Hematopoietic multipotent progenitor cell treated with erythropoietin and hydrocortisone succinate and interleukin-3 and kit ligand, for 8 days (in vitro differentiated cells): ENCODE measurements around the gene CPN2.

Experiments
- DNase-seq: peaks from one replicate; pipeline ENCODE4 v3.0.0-alpha.2; 2015

CPN2 gene

DNA sequence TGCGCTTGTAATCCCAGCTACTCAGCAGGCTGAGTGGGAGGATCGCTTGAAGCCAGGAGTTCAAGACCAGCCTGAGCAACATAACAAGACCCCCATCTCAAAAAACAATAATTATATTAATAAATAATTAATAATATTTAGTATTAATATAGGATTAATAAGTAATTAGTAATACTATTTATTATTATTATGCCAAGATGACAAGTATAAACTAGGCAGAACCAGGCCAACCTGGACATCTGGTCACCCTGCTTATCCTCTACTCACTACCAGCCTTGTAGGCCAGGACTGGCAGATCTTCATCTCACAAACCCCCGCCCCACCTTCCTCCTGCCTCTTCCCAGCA lies 429 bp downstream of the CPN2 start:
- DNase-seq = no peak

DNA sequence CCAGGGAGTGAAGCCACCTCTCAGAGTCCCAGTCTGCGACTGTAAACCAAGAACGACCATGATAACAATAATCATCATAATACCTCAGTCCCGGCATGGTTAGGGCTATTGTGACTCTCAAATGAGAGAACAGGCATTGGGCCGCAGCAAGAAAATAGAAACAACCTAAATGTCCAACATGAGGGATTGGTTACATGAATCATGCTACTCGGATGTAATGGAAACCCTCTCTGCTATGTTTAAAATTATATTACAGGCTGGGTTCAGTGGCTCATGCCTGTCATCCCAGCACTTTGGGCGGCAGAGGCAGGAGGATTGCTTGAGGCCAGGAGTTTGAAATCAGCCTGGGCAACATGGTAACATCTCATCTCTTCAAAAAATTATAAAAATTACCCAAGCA lies 2.8 kb downstream of the CPN2 start:
- DNase-seq = no peak

DNA sequence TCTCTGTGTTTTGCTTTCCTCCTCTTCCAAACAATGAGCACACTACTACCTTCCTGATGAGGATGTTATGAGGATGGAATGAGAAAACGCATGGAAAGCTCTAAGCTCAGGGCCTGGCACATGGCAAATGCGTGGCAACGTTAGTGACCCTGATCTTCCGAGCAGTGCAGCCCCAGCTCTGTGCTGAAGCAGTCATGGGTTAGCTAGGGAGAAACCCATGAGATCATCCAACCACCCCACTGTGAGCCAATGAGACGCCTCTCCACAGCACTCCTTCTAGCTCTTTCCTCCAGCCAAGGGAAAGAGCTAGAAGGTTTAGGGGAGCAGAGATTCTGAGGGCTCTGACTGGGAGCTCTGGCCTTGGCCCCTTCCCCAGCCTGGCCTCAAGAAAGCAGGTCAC lies 4.5 kb downstream of the CPN2 start:
- no peak for DNase-seq

DNA sequence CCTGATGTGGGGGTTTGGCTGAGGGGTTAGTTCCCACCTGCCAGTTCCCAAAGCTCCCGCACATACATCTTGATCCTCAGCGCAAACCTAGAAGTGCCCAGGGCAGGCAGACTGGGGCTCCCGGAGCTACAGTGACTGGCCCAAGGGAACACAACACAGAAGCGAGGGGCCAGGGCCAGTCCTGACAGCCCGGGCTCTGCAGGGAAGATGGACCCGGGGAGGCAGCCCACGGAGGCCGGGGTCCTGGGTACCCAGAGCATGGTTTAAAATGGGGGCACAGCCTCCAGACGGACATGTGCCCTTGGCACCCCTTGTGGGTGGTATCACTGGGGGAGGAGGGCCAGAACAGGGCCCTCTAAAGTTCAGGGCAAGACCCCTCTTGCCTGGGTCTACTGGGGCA lies 5.1 kb downstream of the CPN2 start:
- no peak for DNase-seq

DNA sequence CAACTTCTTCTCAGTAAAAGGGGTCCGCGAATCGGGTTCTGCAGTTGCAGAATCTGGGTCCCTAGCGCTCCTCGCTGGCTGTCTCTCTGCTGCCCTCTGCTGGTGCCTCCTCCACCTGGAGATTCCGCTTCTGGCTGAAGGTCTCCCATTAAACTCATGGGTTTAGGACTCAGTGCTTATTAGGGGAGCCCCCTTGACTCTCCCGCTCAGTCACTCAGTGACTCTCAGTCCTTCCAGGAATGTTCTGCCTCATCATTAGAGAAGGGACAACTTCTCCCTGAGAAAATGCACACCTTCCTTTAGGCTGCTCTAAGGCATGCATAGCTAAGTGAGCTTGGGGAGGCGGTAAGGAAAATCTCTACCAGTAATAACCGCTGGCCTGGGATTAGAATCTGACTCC lies 7.1 kb downstream of the CPN2 start:
- peak; percentile 63 for DNase-seq

DNA sequence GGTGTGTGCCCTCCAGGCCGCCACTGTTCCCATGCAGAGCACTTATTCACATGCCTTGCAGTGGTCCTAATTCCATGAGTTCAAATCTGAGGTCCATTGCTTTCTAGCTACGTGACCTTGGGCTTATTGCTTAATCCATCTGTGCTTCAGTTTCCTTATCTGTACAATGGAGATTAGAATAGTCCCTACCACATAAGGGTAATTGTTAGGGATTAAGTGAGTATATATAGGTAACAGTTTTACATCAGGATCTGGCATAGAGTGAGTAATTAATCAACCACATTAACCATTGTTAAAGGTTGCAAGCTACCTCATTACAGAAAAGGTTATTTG lies 7.6 kb downstream of the CPN2 start:
- no peak for DNase-seq

DNA sequence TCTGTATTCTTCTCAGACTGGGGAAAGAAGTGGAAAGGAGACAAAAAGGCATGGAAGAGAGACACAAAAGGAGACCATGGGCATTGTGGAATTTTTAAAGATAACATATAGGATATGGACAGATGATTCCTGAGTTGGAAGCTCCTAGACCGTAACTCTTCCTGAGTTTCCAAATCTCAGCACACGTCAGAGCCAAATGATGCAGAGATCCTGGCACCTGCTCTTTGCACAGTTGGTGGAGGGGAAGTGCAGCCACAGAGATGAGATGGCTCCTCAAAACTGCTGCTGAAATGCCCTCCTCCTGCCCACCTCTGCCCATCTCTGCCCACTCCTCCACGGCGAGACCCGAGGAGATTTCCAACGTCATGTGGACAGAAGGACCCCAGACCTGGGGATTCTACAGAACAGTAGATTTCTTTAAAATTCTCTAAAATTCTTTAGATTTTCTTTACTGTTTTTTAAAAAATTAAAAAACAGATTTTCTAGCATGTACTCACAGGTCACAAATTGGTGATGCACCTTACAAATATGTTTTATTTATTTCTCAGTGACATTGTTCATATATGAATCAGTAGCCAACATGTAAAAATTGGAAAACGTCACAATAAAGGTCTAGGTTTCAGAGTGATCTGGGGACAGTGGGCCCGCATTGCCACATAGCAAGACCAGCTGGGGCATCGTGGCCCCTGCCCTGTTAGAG lies 8.1 kb downstream of the CPN2 start:
- no peak for DNase-seq

DNA sequence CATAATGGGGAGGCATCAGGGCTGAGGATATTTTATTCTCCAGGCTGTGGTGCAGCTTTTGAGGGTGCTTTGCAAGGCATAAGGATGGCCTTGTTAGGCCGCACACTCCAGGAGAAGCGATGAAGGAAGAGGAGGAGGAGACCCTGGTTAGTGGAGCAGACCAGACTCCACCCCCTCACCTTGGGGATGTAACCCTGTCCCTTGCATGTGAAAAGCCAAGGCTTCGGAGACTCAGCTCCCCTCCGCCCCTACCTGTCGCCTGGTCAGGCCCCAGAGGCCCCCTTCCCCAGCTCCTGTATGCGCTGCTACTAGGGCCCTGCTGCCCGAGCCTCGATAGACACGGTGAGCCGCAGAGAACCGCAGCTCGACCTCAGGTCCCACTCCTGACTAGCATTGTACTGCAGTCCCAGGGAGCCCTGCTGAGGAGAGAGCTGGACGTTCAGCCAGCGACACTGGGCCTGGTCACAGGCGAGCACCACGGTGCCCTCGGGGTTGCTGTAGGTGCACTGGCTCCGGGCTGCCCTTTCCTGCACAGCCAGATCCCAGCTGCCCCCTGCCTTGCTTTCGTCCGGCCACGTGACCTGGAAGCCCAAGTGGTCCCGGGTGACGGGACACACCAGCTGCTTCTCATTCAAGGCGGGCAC lies 10.2 kb downstream of the CPN2 start:
- DNase-seq = no peak

DNA sequence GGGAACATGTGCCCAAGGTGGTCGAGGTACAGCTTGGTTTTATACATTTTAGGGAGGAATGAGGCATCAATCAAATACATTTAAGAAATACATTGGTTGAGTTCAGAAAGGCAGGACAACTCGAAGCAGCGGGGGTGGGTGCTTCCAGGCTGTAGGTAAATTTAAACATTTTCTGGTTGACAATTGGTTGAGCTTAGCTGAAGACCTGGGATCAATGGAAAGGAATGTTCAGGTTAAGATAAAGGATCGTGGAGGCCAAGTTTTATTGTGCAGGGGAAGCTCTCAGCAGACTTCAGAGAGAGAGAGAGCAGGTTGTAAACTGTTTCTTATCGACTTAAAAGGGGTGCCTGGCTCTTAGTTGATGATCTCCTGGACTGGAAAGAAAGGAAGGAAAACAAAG lies 11.3 kb downstream of the CPN2 start:
- DNase-seq = no peak

DNA sequence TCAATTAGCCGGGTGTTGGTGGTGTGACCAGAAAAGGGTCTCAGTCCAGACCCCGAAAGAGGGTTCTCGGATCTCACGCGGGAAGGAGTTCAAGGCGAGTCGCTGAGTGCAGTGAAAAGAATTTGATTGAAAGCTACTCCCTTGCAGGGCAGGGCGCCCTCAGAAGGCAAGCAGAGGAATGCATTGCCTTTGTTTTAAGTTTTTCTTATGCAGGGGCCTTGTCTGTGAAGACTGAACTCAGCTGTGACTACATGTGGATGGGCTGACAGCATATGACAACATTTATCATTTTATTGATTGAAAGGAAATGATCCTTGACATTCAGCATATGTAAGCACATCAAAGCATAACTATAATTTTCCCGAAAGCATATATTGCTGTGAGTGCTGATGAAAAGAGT lies 11.8 kb downstream of the CPN2 start:
- DNase-seq = no peak

DNA sequence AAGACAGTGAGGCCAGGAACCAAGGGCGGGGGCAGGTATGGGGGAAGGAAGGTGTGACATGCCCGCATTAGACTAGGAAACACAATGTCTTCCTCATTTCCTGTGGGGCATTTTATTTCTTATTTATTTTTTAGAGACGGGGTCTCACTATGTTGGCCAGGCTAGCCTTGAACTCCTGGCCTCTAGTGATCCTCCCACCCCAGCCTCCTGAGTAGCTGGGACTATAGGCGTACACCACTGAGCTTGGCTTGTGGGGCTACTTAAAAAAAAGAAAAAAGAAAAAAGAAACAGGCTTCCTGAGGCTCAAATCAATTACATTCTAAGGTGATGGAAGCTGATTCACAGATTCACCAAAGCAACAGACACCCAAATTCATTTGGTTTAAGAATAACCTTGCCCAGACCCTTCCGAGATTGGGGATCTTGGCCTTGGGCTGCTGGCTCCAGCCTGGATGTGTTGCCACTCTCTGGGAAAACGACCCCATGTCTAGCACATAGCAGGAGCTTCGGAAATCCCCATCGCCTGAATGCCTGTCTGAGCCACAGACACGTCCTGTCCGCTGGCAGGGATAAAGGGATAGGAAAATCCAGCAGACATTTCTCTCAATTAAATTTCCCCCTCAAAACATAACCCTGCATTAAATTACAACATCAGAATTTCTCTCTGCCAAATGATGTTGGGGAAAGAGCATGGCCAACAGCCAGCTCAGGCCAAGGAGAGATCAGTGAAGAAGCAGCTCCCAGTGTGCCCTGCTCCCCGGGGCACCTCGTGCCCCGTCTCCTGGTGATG lies 13.0 kb downstream of the CPN2 start:
- DNase-seq = no peak

DNA sequence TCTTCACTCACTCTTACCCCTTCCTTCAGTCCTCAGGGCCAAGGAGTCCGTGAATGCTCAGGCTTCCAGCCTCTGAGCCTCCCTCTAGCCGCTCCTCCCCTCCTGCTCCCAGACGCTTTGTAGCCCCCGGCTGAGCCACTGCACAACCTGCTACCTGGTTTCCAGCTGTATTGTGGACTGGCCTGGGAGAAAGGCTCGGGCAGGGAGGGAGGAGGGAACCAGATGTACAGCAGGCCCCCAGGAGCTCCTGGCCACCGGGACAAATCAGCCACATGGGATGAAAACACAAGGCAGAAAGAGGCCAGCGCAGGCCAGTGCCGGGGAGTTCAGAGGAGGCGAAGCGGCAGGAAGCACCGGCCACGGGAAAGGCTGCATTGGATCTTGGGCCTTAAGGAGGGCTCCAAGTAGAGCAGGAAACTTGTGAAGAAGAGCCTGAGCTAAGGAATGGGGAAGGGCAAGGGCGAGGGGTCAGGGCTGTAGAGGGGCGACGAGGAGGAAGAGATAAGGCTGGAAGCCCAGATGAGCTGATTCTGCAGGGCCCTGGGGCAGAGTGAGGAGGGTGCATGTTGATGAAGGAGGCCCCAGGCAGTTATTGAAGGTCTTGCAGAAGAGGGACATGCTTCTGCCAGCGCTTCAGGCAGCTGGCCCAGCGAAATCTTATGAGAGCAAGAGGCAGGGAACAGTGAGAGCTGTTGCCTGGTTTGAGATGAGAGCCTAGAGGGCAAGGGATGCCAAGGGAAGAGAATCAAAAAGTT lies 14.3 kb downstream of the CPN2 start:
- no peak for DNase-seq

DNA sequence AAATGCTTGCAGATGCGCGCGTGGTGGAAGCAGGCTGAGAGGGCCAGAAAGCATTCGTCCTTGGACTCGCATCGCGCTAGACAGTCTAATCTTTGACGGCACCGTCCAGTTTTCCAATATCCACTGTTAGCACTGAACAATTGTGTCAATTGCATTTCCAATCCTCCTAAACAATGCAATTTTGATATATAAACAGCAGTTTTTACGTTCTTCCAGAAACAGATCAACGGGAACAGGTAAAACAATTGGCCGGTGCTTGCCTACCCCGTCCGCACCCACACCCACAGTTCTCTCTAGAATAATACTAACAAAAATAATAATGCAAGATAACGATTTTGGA lies 17.2 kb downstream of the CPN2 start:
- DNase-seq = no peak

DNA sequence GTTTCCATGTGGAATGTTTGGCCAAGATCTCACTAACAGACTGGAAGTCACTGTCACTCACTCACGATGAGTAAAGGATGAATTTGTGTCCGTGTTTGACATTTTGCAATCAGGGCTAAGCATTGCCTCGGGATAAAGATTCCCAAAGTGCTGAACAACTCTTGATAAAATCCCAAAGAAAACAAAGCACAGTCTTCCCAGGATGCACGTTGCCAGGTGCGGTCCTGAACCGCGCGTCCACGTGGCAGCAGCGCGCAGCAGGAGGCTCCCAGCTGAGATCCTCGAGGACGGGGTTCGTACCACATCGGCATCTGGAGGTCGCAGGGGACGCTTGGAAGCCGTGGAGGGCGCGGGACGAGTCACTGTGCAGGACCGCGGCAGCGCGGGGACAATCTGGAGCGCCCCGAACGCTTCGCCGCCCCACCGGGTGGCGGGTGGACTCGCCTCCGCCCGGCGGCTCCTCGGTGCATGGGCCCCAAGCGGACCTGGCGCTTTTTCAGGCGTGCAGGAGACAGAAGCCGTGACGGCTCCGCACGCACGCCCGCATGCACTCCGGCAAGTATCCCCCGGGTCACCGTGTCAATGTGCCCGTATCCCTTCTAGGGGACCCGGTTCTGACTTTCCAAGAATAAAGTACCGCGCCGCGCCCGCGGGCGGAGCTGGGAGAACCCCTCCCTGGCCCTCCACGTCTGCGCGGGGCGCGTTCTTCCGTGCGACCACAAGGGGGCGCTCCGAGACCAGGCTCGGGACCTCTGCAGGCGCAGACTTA lies 17.7 kb downstream of the CPN2 start:
- peak; percentile 82 for DNase-seq

DNA sequence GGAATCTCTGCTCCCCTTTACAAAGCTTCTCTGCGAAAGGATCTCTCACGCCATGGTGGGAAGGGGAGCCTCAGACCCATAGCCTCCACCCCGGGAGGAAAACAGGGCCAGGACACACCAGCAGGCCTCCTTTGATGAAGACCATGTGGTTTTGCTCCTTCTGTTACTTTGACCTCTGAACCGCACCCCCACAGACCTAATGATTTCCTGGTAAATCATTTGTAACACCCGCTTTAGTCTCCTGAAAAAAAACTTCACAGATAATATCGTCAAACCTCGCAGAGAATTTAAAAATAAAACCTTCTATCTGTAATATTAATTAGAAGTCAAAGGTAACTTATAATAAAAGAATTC lies 18.3 kb downstream of the CPN2 start:
- no peak for DNase-seq

DNA sequence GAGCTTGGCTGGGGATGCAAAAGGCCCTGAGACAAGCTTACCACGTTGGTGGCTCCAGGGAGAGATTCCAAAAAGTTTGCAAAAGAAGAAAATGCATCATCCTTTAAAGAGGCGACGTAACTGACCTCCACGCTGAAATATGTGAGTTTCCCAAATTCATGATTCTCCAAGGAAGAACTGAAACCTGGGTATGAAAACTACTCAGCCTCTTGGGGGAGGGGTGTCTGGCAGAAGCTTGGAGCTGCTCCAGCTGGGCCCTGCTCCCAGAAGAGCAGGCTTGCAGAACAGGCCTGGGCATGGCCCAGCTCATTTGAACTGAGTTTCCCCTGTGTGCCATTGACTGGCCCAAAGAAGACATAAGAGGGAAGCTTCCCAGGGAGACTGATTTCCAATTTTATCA lies 20.5 kb downstream of the CPN2 start:
- DNase-seq = no peak

DNA sequence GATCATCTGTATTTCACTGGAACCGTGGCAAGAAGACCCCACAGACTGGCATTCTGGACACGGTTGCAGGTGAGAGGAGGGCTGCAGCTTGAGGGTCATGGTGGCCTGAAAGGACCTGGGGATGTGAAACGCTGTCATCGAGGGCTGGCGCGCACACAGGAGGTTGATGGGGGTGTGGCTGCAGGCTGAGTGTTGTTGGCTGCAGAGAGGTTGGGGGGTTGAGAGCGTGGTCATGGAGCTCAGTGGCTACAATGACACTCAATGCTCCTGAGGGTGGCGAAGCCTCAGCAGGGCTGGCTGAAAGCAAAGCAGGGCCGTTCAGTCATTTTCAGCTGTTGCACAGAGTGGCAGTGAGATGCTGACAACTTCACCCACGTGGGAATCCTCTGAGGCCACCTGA lies 21.0 kb downstream of the CPN2 start:
- DNase-seq = no peak

DNA sequence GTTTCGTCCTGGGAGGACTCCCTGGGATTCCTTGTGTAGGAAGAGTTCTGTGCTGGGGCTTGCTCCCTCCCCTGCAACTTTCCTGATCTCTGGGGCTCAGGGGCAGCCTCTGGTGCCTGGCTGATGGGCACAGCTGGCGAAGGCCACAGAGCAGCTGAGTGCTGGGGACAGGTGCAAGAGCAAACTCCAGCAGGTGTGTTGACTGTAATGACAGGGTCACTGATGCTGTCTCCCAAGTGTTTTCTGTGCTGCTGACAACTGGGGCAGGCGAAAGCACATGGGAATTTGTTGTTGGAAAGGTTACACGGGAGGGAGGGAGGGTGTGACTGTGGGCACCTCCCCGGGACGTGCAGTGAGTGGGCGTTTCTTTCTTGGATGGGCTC lies 21.6 kb downstream of the CPN2 start:
- DNase-seq = no peak

DNA sequence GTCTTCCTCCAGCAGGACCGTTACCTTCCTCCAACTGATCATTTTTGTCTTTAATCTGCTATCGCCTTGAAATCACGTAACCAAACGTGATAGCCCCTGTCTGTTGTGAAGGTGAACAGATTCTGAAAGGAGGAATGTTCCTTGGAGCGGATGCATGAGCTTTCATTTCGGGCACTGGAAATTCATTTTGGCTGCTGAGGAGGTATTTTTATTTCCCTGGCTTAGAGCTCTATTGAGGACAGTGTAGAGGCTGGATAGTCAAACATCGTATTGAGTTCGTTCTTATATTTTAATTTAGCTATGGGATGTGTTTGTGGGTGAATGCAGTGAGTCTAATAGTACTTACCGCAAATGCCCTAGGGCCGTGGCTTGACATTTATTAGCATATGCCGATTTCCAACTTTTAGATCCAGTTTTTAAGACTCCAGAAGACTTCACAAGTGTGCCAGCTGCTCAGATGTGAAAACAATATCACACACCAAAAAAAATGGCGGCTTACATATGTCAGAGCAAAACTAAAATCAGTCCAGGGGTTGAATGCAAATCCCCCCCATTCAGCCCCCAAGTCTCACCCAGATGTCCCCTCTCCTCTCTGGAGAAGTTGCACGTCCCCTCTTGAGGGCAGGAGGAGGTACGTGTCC lies 22.1 kb downstream of the CPN2 start:
- DNase-seq = no peak

DNA sequence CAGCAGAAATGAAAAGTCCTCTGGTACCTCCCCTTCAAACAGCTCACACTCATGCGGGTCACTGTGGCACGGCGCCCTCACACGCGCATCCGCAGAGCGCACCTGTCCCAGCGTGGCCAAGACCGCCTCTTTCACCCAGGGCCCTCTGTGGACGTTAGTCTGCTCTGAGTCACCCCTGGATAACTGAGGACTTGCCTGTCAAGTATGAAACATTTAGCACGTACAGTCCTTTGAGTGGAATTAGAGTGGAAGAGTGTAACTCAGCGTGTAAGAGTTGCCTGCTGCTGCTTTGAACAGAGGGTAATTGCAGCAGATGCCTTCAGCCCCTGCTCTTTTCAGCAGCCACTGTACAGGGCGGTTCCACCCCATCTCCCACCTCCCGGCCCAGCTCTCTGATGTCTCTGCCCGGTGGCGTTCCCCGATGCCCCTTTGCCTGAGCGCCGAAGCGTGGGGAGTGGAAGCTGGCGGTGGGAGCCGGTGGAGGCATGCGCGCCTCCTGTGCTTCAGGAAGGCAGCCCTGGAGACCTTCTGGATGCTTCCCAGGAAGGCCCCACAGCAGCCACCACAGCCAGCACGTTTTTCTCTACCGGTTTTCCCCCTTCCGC lies 23.0 kb downstream of the CPN2 start:
- DNase-seq = no peak

DNA sequence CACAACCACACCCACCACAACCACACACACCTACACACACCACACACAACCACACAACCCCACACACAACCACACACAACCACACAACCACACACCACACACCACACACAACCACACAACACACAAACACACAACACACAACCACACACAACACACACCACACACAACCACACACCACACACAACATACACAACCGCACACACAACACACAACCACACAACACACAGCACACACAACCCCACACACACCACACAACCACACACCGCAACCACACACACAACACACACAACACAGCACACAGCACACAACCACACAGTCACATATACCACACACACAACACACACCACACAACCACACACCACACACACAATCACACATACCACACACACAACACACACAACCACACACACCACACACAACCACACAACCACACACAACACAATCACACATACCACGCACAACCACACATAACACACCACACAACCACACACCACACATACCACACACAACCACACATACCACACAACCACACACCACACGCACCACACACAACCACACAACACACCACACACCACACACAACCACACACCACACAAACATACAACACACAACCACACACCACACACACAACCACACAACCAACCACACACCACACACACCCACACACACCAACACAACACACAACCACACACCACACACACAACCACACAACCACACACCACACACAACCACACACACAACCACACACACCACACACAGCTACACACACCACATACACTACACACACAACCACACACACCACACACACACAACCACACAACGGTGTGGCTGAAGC lies 23.7 kb downstream of the CPN2 start:
- DNase-seq = no peak

DNA sequence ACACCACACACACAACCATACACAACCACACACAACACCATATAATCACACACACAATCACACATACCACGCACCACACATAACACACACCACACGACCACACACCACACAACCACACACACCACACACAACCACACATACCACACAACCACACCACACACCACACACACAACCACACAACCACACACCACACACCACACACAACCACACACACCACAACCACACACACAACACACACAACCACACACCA lies 24.2 kb downstream of the CPN2 start:
- DNase-seq = no peak
